A549 (cell line): ENCODE measurements around the gene MYLK3. TPM values are rescaled to one million over a fixed set of nuclear protein-coding genes. Genes with fewer than 3 reads are reported as not detected.
A peak's percentile ranks its signal among the peaks of the same experiment; 100 is the strongest.

Experiments used
- ATAC-seq, 2 experiments: fragments of 200-7000 bp in 1 of 2; fragments of >200 bp in 1 of 2; cut with Nextera tagmentation in 1 of 2; cut with Tn5 transposase in 1 of 2; 3 replicates each; pipeline versions ENCODE4 v1.8.0 to v1.9.1; 2018 to 2020; ENCODE audit warnings: mild to moderate bottlenecking in 1 of 2, moderate library complexity in 1 of 2
- CTCF ChIA-PET: fragments of 300-600 bp; sonication (Branson Sonifier 250); formaldehyde crosslinking; extraction: SDS; loops from one replicate; lab custom pipeline; 2021; ENCODE audit warnings: antibody characterized with exemption, inconsistent platforms; lab: Yijun Ruan, JAX
- POLR2A ChIA-PET: fragments of 350-600 bp; formaldehyde crosslinking; extraction: SDS; loops from one replicate; lab custom pipeline; 2021; ENCODE audit warnings: antibody characterized with exemption, inconsistent platforms; lab: Yijun Ruan, JAX
- DNase-seq, 2 experiments: peaks; one replicate each; pipeline versions ENCODE4 v3.0.0 to v3.0.0-alpha.2; 2011 to 2016; ENCODE audit warnings: low read depth in 1 of 2, low spot score in 1 of 2
- FAIRE-seq: peaks from 2 replicates; lab custom pipeline; 2011; peaks lifted over from hg19 to GRCh38; lab: Jason Lieb, UNC
- H3K27ac ChIP-seq, 2 experiments: fragments of >200 bp; sonication (Bioruptor Twin); formaldehyde crosslinking; 3 replicates each; pipeline ENCODE4 v1.5.1; 2016 to 2017
- H3K4me1 ChIP-seq: fragments of >200 bp; sonication (Bioruptor Twin); formaldehyde crosslinking; 3 replicates; pipeline ENCODE4 v1.6.1; 2016
- H3K4me2 ChIP-seq: fragments of >200 bp; sonication (Bioruptor Twin); formaldehyde crosslinking; 3 replicates; pipeline ENCODE4 v1.6.1; 2016
- H3K4me3 ChIP-seq: fragments of >200 bp; sonication (Bioruptor Twin); formaldehyde crosslinking; 3 replicates; pipeline ENCODE4 v1.5.1; 2016
- H3K9me3 ChIP-seq: fragments of >200 bp; sonication (Bioruptor Twin); formaldehyde crosslinking; 3 replicates; pipeline ENCODE4 v1.6.1; 2016
- ATOH8 ChIP-seq: fragments of 250-450 bp; sonication (Bioruptor Pico); IDR thresholded peaks from 2 replicates; pipeline ENCODE4 v1.5.0; 2020; ENCODE audit warnings: low read depth, mild to moderate bottlenecking, moderate library complexity
- BCL3 ChIP-seq: fragments of >200 bp; sonication (Bioruptor Twin); formaldehyde crosslinking; IDR thresholded peaks from 3 replicates; pipeline ENCODE4 v1.6.1; 2016
- CHD2 ChIP-seq: fragments of 150-350 bp; IDR thresholded peaks from 2 replicates; pipeline ENCODE4 v1.6.1; 2014; ENCODE audit warnings: low read length; ENCODE audit not compliant: partially characterized antibody
- GATA3 ChIP-seq: IDR thresholded peaks from 2 replicates; pipeline ENCODE4 v1.6.1; 2012; ENCODE audit warnings: borderline replicate concordance
- HDAC2 ChIP-seq: fragments of 200-600 bp; sonication (generic); IDR thresholded peaks from 2 replicates; pipeline ENCODE4 v1.6.1; 2016
- JUN ChIP-seq, 2 experiments: fragments of >200 bp; sonication (Bioruptor Twin); formaldehyde crosslinking; IDR thresholded peaks; 2 replicates in 1 of 2; 3 replicates in 1 of 2; pipeline ENCODE4 v1.6.1; 2016 to 2017
- KDM1A ChIP-seq: fragments of 200-600 bp; sonication (generic); IDR thresholded peaks from 2 replicates; pipeline ENCODE4 v1.6.1; 2016; ENCODE audit warnings: low read depth, mild to moderate bottlenecking
- KDM5A ChIP-seq: fragments of 200-600 bp; sonication (generic); IDR thresholded peaks from 2 replicates; pipeline ENCODE4 v1.6.1; 2016; ENCODE audit warnings: antibody characterized with exemption, mild to moderate bottlenecking
- MAX ChIP-seq: IDR thresholded peaks from 2 replicates; pipeline ENCODE4 v1.6.1; 2012
- PBX3 ChIP-seq: IDR thresholded peaks from 2 replicates; pipeline ENCODE4 v1.6.1; 2012
- PHF8 ChIP-seq: fragments of 200-600 bp; sonication (generic); IDR thresholded peaks from 2 replicates; pipeline ENCODE4 v1.6.1; 2016; ENCODE audit warnings: low read depth, mild to moderate bottlenecking, antibody characterized with exemption, moderate library complexity, borderline replicate concordance
- POLR2A ChIP-seq: IDR thresholded peaks from 2 replicates; pipeline ENCODE4 v1.6.1; 2012; ENCODE audit warnings: mild to moderate bottlenecking, low read length
- REST ChIP-seq: fragments of 200-600 bp; sonication (generic); IDR thresholded peaks from 2 replicates; pipeline ENCODE4 v1.6.1; 2016; ENCODE audit warnings: antibody characterized with exemption, mild to moderate bottlenecking, moderate library complexity
- TFCP2L1 ChIP-seq: fragments of 250-450 bp; sonication (Bioruptor Pico); IDR thresholded peaks from 2 replicates; pipeline ENCODE4 v1.5.0; 2021; ENCODE audit warnings: mild to moderate bottlenecking
- USF2 ChIP-seq: fragments of 450-650 bp; IDR thresholded peaks from 2 replicates; pipeline ENCODE4 v1.6.1; 2014; ENCODE audit warnings: antibody characterized with exemption
- ZNF302 ChIP-seq: fragments of 250-450 bp; sonication (Bioruptor Pico); IDR thresholded peaks from 2 replicates; pipeline ENCODE4 v1.9.0; 2021; ENCODE audit warnings: inconsistent platforms, mild to moderate bottlenecking, moderate library complexity
- WGBS: methylation state at CpG from one replicate; pipeline ENCODE4 v1.1.6; 2017; ENCODE audit errors: missing lambda C conversion rate; 5-methylcytosine and 5-hydroxymethylcytosine counted together
- polyA plus RNA-seq, 4 experiments: library from polyadenylated mRNA; depleted of rRNA in 3 of 4; stranded (reverse); fragments of >200 nt; fragmentation: RNase III in 1 of 4; extraction: RNeasy Plus Mini Kit Qiagen cat#74134 plus additional on column Dnase treatment in 1 of 4; gene quantifications; 2 replicates in 3 of 4; 3 replicates in 1 of 4; pipeline ENCODE4 v1.2.3, GENCODE V29; 2011 to 2017
- TF ChIP-seq, protein P1 (sequence below): fragments of >200 bp; sonication (Bioruptor Twin); formaldehyde crosslinking; IDR thresholded peaks from 3 replicates; pipeline ENCODE4 v1.5.1; 2016
- TF ChIP-seq, protein P2 (sequence below): fragments of 250-450 bp; sonication (Bioruptor Pico); IDR thresholded peaks from 2 replicates; pipeline ENCODE4 v1.5.0; 2021; ENCODE audit warnings: mild to moderate bottlenecking, moderate library complexity, borderline replicate concordance

MYLK3 gene
- polyA plus RNA-seq, 2 of the 4 experiments (the other 2 are of a cell fraction) = 0.05 to 0.16 TPM

- H3K9me3 ChIP-seq = no peaks in the 10 kb centered on the region
- H3K4me3 ChIP-seq = peak within 1 kb of the TSS; percentile 58
- POLR2A ChIA-PET = no interaction called here
- WGBS = under 1% methylated on average over 27 of the region's 54 CpGs
- DNase-seq (peak; percentile 93 to 99), ATAC-seq (peak; percentile 83 to 91), FAIRE-seq (no peak)
- peak within 1 kb of the TSS; percentile 97 for H3K4me2 ChIP-seq
- 0 out of 2 replicates have a peak, but pooled peaks have one; percentile 43 for TF ChIP-seq HDAC2
- peak; percentile 76 for TF ChIP-seq POLR2A
- TF ChIP-seq JUN (IDR thresholded peaks at IDR 0.05) = peak in 1 of 2 experiments; percentile 28; a peak in 2 of 5 replicates
- TF ChIP-seq USF2 = peak; percentile 93
- TF ChIP-seq, protein P1, sequence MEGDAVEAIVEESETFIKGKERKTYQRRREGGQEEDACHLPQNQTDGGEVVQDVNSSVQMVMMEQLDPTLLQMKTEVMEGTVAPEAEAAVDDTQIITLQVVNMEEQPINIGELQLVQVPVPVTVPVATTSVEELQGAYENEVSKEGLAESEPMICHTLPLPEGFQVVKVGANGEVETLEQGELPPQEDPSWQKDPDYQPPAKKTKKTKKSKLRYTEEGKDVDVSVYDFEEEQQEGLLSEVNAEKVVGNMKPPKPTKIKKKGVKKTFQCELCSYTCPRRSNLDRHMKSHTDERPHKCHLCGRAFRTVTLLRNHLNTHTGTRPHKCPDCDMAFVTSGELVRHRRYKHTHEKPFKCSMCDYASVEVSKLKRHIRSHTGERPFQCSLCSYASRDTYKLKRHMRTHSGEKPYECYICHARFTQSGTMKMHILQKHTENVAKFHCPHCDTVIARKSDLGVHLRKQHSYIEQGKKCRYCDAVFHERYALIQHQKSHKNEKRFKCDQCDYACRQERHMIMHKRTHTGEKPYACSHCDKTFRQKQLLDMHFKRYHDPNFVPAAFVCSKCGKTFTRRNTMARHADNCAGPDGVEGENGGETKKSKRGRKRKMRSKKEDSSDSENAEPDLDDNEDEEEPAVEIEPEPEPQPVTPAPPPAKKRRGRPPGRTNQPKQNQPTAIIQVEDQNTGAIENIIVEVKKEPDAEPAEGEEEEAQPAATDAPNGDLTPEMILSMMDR = no peak
- TF ChIP-seq TFCP2L1 = 0 out of 2 replicates have a peak, but pooled peaks have one; percentile 42
- TF ChIP-seq ATOH8 (CRISPR knock-in tag) = no peak
- TF ChIP-seq PHF8 = peak; percentile 93
- TF ChIP-seq PBX3 = peak; percentile 91
- TF ChIP-seq, protein P2, sequence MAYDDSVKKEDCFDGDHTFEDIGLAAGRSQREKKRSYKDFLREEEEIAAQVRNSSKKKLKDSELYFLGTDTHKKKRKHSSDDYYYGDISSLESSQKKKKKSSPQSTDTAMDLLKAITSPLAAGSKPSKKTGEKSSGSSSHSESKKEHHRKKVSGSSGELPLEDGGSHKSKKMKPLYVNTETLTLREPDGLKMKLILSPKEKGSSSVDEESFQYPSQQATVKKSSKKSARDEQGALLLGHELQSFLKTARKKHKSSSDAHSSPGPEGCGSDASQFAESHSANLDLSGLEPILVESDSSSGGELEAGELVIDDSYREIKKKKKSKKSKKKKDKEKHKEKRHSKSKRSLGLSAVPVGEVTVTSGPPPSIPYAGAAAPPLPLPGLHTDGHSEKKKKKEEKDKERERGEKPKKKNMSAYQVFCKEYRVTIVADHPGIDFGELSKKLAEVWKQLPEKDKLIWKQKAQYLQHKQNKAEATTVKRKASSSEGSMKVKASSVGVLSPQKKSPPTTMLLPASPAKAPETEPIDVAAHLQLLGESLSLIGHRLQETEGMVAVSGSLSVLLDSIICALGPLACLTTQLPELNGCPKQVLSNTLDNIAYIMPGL = no peak
- peak; percentile 62; the same call in 2 of the 3 replicates for TF ChIP-seq BCL3
- no peak for TF ChIP-seq ZNF302 (CRISPR knock-in tag)
- 0 out of 2 replicates have a peak, but pooled peaks have one; percentile 12 for TF ChIP-seq KDM1A
- TF ChIP-seq GATA3 = no peak
- no peak; the same call in none of the 2 replicates for TF ChIP-seq KDM5A
- peak; percentile 80 for TF ChIP-seq MAX
- no peak for TF ChIP-seq CHD2
- TF ChIP-seq REST = peak; percentile 30; the same call in 1 of the 2 replicates
- peaks cover 37% of the 10 kb centered on the region for H3K4me1 ChIP-seq
- peak within 1 kb of the TSS; percentile 92 to 93 for H3K27ac ChIP-seq
- CTCF ChIA-PET = no interaction called here
Measured at GRCh38 chr16:46688654-46689364, 59.3 kb downstream of the MYLK3 start, which contains the start of gene VPS35. Gene VPS35 (minus strand): TSS chr16:46689178. CDS start chr16:46689133, 45 bp downstream.
